SHP77 (cell line): ENCODE data around the gene UPK2.

Experiments
- DNase-seq, 2 experiments: peaks; one replicate each; lab custom pipeline; 2025; lab: John Stamatoyannopoulos, UW

The UPK2 gene

GRCh38 chr11:118917481-118918127 lies 38.5 kb upstream of the UPK2 start:
- DNase-seq = no peak

- DNase-seq = no peak
Measured at GRCh38 chr11:118918128-118918685, 37.9 kb upstream of the UPK2 start.

GRCh38 chr11:118918686-118919280 lies 37.3 kb upstream of the UPK2 start:
- no peak for DNase-seq

GRCh38 chr11:118921121-118921928 lies 34.8 kb upstream of the UPK2 start:
- DNase-seq = no peak

GRCh38 chr11:118921929-118922744 lies 34.0 kb upstream of the UPK2 start:
- no peak for DNase-seq

- DNase-seq = no peak
Measured at GRCh38 chr11:118922745-118923627, 33.1 kb upstream of the UPK2 start.

GRCh38 chr11:118923721-118924587 lies 32.1 kb upstream of the UPK2 start:
- no peak for DNase-seq

- DNase-seq = peak; percentile 47 to 48
Measured at GRCh38 chr11:118924591-118925585, 31.2 kb upstream of the UPK2 start.

- DNase-seq = no peak
Measured at GRCh38 chr11:118927554-118928100, 28.5 kb upstream of the UPK2 start.

GRCh38 chr11:118928101-118928869 lies 27.8 kb upstream of the UPK2 start:
- DNase-seq = peak; percentile 77 to 88

GRCh38 chr11:118928870-118929500 lies 27.1 kb upstream of the UPK2 start:
- DNase-seq = peak in 1 of 2 experiments; percentile 46

- peak; percentile 41 to 47 for DNase-seq
Measured at GRCh38 chr11:118929501-118930093, 26.5 kb upstream of the UPK2 start.

- peak; percentile 68 to 78 for DNase-seq
Measured at GRCh38 chr11:118930094-118930712, 25.9 kb upstream of the UPK2 start.

GRCh38 chr11:118931571-118931970 lies 24.5 kb upstream of the UPK2 start:
- DNase-seq = no peak

- DNase-seq = no peak
Measured at GRCh38 chr11:118933486-118933885, 22.6 kb upstream of the UPK2 start.

GRCh38 chr11:118935376-118935775 lies 20.7 kb upstream of the UPK2 start:
- DNase-seq = no peak
